Sigmoid colon (tissue), 7 donors: ENCODE data around the gene RNF166. TPM values are rescaled to one million over a fixed set of nuclear protein-coding genes. Genes with fewer than 3 reads are reported as not detected.

Source experiments
- DNase-seq: peaks from one replicate; pipeline ENCODE4 v3.0.0-alpha.2; 2019
- H3K27ac ChIP-seq, 4 donors: fragments of 200-600 bp; sonication (generic); one replicate each; pipeline ENCODE4 v1.5.1; 2016 to 2019; ENCODE audit warnings: mild to moderate bottlenecking in 1 of 4
- H3K27me3 ChIP-seq, 3 donors: fragments of 200-600 bp; sonication (generic); one replicate each; pipeline ENCODE4 v1.5.1; 2019; ENCODE audit warnings: mild to moderate bottlenecking in 1 of 3
- H3K36me3 ChIP-seq, 4 donors: fragments of 200-600 bp; sonication (generic); one replicate each; pipeline ENCODE4 v1.5.1; 2016 to 2019
- H3K4me1 ChIP-seq, 4 donors: fragments of 200-600 bp; sonication (generic); one replicate each; pipeline ENCODE4 v1.5.1; 2017 to 2019
- H3K4me3 ChIP-seq, 4 donors: fragments of 200-600 bp; sonication (generic); one replicate each; pipeline ENCODE4 v1.5.1; 2017 to 2019; ENCODE audit warnings: mild to moderate bottlenecking in 2 of 4, moderate library complexity in 1 of 4
- H3K9me3 ChIP-seq, 4 donors: fragments of 200-600 bp in 3 of 4; sonication (generic) in 3 of 4; one replicate each; pipeline versions ENCODE4 v1.5.1 to v1.6.1; 2013 to 2019
- CTCF ChIP-seq, 4 experiments: fragments of 450-650 bp in 3 of 4; fragments of 200-600 bp in 1 of 4; IDR thresholded peaks; one replicate each; pipeline ENCODE4 v1.5.1; 2016 to 2019; ENCODE audit warnings: antibody characterized with exemption in 4 of 4, mild to moderate bottlenecking in 3 of 4, moderate library complexity in 2 of 4
- EP300 ChIP-seq, 4 donors: sonication (generic); formaldehyde crosslinking; IDR thresholded peaks; one replicate each; pipeline ENCODE4 v1.6.1; 2017; ENCODE audit warnings: antibody characterized with exemption in 4 of 4
- POLR2A ChIP-seq, 2 donors: fragments of 450-650 bp; IDR thresholded peaks; one replicate each; pipeline ENCODE4 v1.6.1; 2016; ENCODE audit warnings: antibody characterized with exemption in 2 of 2, mild to moderate bottlenecking in 2 of 2, moderate library complexity in 2 of 2
- POLR2AphosphoS5 ChIP-seq, 4 donors: sonication (generic); formaldehyde crosslinking; IDR thresholded peaks; one replicate each; pipeline ENCODE4 v1.6.1; 2017; ENCODE audit warnings: antibody characterized with exemption in 4 of 4
- WGBS, 2 donors: extraction: QIAGEN DNeasy Blood & Tissue Kit; methylation state at CpG; one replicate each; pipeline ENCODE4 v1.1.7; 2013; 5-methylcytosine and 5-hydroxymethylcytosine counted together
- intact Hi-C: fragments of 100-400 bp; cut with DNase I; formaldehyde crosslinking; loops from one replicate; pipeline ENCODE4 v1.15.1; 2023
- polyA plus RNA-seq, 3 donors: library from polyadenylated mRNA; stranded (reverse); fragments of 200-250 nt; gene quantifications; one replicate each; pipeline ENCODE4 v1.2.3, GENCODE V29; 2013
- total RNA-seq, 4 donors: library from RNA; depleted of rRNA; stranded (reverse); fragments of >200 nt; gene quantifications; one replicate each; pipeline ENCODE4 v1.1.0, GENCODE V29; 2016
- donor health status: healthy with polysubstance abuse.
- donor health status: Bipolar disorder and iron deficiency.
- donor health status: healthy.

The RNF166 gene
- total and polyA plus RNA-seq, 7 donors: 5.4 to 34.8 (median 16.9) TPM

GRCh38 chr16:88684569-88685155 lies 21.5 kb downstream of the RNF166 start:
- intact Hi-C loops: no loop called here
- H3K36me3 ChIP-seq: no peaks in the 10 kb centered on the region
- no peak overlapping the region for H3K4me3 ChIP-seq
- H3K27me3 ChIP-seq: peaks cover 35 to 94% (median 76%) of the 10 kb centered on the region in 3 donors
- no peak for DNase-seq
- no peak overlapping the region for H3K27ac ChIP-seq
- H3K4me1 ChIP-seq: peaks cover 0 to 21% (median 17%) of the 10 kb centered on the region in 4 donors
- H3K9me3 ChIP-seq: no peaks in the 10 kb centered on the region
- no peak for TF ChIP-seq POLR2A (IDR thresholded peaks at IDR 0.05)
- TF ChIP-seq EP300 (IDR thresholded peaks at IDR 0.05): no peak
- no peak for TF ChIP-seq CTCF (IDR thresholded peaks at IDR 0.05)
- no peak for TF ChIP-seq POLR2AphosphoS5 (IDR thresholded peaks at IDR 0.05)
- 77 to 81% methylated on average over 15 of the region's 15 CpGs for WGBS, 2 donors

- peaks cover 35 to 93% (median 66%) of the 10 kb centered on the region in 3 donors for H3K27me3 ChIP-seq
- H3K4me1 ChIP-seq: peaks cover 0 to 23% (median 15%) of the 10 kb centered on the region in 4 donors
- H3K9me3 ChIP-seq: no peaks in the 10 kb centered on the region
- H3K27ac ChIP-seq: peak overlapping the region in 3 of 4 donors; percentile 25 to 42 (median 34)
- no peaks in the 10 kb centered on the region for H3K36me3 ChIP-seq
- no peak for DNase-seq
- WGBS, 2 donors: 33 to 49% methylated on average over 21 of the region's 21 CpGs
- intact Hi-C loops: no loop called here
- no peak overlapping the region for H3K4me3 ChIP-seq
- no peak for TF ChIP-seq POLR2AphosphoS5 (IDR thresholded peaks at IDR 0.05)
- TF ChIP-seq CTCF (IDR thresholded peaks at IDR 0.05): no peak
- TF ChIP-seq EP300 (IDR thresholded peaks at IDR 0.05): no peak
- TF ChIP-seq POLR2A (IDR thresholded peaks at IDR 0.05): no peak
Measured at GRCh38 chr16:88681709-88682451, 24.3 kb downstream of the RNF166 start.

DNA sequence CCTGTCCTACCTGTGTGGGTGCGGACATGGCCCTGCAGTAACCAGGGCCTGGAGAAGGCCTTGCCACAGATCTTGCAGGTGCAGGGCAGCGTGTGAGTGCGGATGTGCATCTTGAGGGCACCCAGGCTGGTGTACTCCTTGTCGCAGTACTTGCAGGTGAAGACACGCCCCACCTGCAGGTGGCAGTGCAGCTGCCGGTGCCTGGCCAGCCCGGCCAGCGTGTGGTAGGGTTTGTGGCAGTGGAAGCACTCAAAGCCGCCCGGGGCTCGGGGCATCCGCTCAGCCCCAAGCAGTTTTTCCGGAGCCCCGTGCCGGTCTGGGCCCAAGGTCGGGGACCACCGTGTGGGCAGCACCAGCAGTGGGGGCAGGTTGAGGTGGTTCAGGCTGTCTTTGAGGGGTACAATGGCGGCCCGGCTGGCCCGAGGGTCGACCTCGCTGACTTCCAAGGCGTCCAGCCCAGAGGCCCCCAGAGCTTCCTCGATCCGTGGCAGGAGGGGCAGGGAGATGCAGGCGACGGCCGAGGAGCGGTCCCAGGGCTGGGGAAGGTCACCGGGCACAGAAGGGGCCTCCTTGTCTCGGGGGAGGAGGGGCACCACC lies 25.0 kb downstream of the RNF166 start:
- H3K27ac ChIP-seq: no peak overlapping the region
- no peak for DNase-seq
- WGBS, 2 donors: 36 to 57% methylated on average over 31 of the region's 31 CpGs
- intact Hi-C loops: no loop called here
- H3K4me3 ChIP-seq: no peak overlapping the region
- H3K9me3 ChIP-seq: no peaks in the 10 kb centered on the region
- peaks cover 35 to 86% (median 59%) of the 10 kb centered on the region in 3 donors for H3K27me3 ChIP-seq
- peaks cover 0 to 16% (median 8%) of the 10 kb centered on the region in 4 donors for H3K4me1 ChIP-seq
- no peak for TF ChIP-seq POLR2A (IDR thresholded peaks at IDR 0.05)
- TF ChIP-seq CTCF (IDR thresholded peaks at IDR 0.05): peak in 1 of 4 experiments; percentile 18
- no peak for TF ChIP-seq POLR2AphosphoS5 (IDR thresholded peaks at IDR 0.05)
- no peak for TF ChIP-seq EP300 (IDR thresholded peaks at IDR 0.05)
- no peaks in the 10 kb centered on the region for H3K36me3 ChIP-seq

DNA sequence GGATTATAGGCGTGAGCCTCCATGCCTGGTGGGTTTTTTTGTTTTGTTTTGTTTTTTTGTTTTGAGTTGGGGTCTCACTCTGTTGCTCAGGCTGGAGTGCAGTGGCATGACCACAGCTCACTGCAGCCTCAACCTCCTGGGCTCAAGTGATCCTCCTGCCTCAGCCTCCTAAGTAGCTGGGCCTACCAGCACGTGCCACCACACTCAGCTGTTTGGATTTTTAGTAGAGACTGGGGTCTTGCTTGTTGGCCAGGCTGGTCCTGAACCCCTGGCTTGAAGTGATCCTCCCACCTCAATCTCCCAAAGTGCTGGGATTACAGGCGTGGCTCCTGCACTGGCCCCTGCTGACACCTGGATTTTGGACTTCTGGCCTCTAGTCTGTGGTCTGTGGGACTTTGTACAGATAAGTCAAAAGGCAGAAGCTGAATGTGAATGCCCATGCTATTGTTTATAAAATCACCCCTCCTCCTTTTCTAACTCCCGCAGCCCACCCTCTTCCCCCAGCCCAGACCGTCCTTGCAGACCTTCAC lies 25.6 kb downstream of the RNF166 start:
- Histone ChIP-seq H3K4me3 (no peak overlapping the region), H3K36me3 (no peaks in the 10 kb centered on the region), H3K27ac (no peak overlapping the region), H3K27me3 (peaks cover 29 to 80% (median 53%) of the 10 kb centered on the region in 3 donors), H3K9me3 (no peaks in the 10 kb centered on the region), H3K4me1 (peaks cover 0 to 11% (median 2%) of the 10 kb centered on the region in 4 donors)
- WGBS, 2 donors: 80 to 87% methylated on average over 5 of the region's 5 CpGs
- intact Hi-C loops: no loop called here
- no peak for TF ChIP-seq EP300 (IDR thresholded peaks at IDR 0.05)
- TF ChIP-seq POLR2AphosphoS5 (IDR thresholded peaks at IDR 0.05): no peak
- TF ChIP-seq CTCF (IDR thresholded peaks at IDR 0.05): no peak
- no peak for TF ChIP-seq POLR2A (IDR thresholded peaks at IDR 0.05)
- no peak for DNase-seq
